ENCODE results near the gene RPS6KB2.

GRCh38 chr11:67405196-67405567 lies 23.1 kb upstream of the RPS6KB2 start:
- TF ChIP-seq CTCF (conservative IDR thresholded peaks at IDR 0.05) (no peak), EZH2 (IDR thresholded peaks at IDR 0.05; ENCODE audit: low read depth) (no peak)

Measured in PC-9 (cell line).